HL-60/S4 treated with phorbol 12-myristate 13-acetate at 8.2 ng/mL for 4 days and 3 days (cell line): ENCODE results near the gene LANCL1.
"Not testable (repeated sequence)": the region's sequence is repeated elsewhere in the genome, so short reads cannot be mapped to it uniquely, and the experiment has no call there.

Experiments used
- in situ Hi-C: fragments of 300-500 bp; cut with MboI; formaldehyde crosslinking; loops from 2 replicates; pipeline ENCODE4 v1.15.0; 2022; ENCODE audit warnings: low sequenced_read_pairs

LANCL1 gene

DNA sequence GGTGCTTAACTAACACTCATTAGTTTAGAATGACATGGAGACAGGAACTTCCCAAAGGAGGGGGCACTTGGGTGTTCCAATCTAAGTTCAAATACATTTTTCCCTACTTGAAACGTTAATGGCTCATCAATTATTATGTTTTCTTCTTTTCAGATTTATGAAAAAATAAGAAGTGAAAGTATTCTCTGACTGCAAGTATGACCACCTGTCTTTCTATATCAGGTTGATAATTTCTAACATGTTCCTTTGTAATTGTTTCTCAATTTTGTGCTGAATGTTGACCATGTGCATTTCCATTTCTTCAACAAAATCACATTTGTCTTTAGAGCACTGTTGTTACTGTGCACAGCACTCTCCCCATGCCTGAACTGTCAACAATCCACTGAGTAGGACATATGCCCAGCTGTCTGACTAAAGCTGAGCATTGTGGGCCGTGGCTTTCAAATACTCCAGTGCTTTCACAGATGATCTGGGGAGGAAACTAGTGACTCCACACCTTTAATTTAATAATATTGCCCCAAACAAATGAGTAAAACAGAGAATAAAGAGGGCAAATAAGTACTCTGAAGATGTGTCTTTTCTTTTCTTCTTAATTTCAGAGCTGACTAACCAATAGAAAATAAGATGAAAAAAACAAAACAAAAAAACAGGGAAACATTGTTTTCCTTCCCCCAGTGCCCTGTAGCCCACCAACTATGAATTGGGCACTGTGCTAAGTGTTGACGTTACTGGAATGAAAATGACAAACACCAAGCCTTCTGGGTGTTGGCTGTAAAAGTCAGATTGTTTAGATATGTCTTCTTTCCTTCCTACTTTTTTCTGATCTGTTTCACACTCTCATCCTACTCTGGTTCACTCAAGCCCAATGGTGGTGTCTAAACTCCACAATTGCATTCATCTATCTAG, 16.0 kb downstream of the LANCL1 start:
- in situ Hi-C loops: no loop called here

GRCh38 chr2:210459880-210460279, 16.7 kb downstream of the LANCL1 start:
- in situ Hi-C loops: no loop called here

DNA sequence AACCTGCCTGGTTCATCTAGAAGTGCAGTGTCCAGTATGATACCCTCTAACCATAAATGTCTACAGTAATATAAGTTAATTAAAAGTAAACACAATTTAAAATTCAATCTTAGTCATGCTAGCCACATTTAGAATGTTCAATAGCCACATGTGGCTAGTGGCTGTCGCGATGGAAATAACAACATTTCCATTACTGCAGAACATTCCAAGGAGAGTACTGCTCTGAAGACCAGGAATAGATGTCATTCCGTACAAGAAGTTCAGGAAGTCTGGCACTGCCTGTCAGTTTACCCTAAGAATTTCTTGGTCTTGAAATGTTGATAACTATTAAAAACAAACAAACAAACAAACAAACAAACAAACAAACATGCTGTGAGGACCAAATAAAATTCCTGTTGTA, 17.2 kb downstream of the LANCL1 start:
- in situ Hi-C loops: no loop called here

DNA sequence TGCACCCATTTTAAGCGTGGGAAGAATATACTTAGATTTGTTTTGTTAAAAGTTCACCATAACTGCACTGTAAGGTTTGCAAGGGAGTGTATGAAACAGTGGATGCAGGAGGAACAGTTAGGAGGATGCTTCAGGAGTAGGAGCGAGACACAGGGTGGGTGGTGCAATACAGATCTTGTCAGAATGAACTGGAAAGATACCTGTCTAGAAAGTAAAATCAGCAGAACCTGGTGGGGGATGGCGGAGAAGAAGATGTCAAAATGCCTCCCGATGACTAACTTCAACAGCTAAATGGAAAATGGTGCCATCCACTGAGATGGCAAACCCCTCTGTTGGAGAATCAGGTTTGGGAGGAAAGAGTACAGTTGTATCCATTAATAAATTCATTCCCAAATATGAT, 18.2 kb downstream of the LANCL1 start:
- in situ Hi-C loops: no loop called here

- in situ Hi-C loops: no loop called here
Observed at GRCh38 chr2:210456571-210456970, 20.0 kb downstream of the LANCL1 start.

- in situ Hi-C loops: no loop called here
Observed at GRCh38 chr2:210454336-210454735, 22.2 kb downstream of the LANCL1 start.

DNA sequence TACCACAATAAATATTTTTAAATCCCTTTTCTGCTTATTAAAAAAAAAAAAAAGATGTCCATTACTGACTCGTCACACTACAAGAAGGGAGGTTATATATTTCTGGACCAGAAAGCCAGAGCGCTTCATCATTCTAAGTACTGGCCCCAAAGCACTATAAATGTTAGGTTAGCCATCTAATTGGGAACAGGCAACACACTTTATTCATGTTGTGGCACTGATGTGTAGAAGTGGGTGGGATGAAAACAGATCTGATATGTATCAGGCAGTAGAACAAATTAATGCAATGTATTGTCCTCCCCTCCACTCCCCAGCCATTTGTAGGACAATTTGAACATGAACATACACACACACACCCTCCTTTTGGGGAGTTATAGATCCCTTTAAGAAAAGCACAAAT, 24.4 kb downstream of the LANCL1 start:
- in situ Hi-C loops: no loop called here

DNA sequence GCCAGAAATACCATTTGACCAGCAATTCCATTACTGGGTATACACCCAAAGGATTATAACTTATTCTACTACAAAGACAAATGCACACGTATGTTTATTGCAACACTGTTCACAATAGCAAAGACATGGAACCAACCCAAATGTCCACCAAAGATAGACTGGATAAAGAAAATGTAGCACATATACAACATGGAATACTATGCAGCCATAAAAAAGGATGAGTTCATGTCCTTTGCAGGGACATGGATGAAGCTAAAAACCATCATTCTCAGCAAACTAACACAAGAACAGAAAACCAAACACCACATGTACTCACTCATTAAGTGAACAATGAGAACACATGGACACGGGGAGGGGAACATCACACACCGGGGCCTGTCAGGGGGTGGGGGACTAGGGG, 25.6 kb downstream of the LANCL1 start:
- in situ Hi-C loops: not testable (repeated sequence)

GRCh38 chr2:210445732-210446131, 30.8 kb downstream of the LANCL1 start:
- in situ Hi-C loops: no loop called here

GRCh38 chr2:210445116-210445707, 31.3 kb downstream of the LANCL1 start:
- in situ Hi-C loops: no loop called here

DNA sequence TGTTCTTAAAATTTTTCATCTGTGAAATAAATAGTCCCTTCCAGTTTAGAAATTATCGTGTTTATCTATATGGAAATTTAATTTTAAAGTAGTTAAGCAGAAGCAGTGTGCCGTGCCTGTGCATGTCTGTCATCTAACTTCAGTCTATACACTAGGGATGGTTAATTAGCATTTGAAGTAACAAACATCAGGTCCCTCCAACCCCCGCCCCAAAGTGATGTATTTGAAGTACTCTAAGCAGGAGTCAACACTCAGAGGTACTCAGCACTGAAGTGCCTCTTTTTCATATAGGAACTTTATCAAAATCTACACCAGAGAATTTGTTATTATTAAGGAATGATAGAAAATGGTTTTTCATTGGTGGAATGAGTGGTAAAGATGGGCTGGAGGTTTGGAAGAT, 33.0 kb downstream of the LANCL1 start:
- in situ Hi-C loops: no loop called here

DNA sequence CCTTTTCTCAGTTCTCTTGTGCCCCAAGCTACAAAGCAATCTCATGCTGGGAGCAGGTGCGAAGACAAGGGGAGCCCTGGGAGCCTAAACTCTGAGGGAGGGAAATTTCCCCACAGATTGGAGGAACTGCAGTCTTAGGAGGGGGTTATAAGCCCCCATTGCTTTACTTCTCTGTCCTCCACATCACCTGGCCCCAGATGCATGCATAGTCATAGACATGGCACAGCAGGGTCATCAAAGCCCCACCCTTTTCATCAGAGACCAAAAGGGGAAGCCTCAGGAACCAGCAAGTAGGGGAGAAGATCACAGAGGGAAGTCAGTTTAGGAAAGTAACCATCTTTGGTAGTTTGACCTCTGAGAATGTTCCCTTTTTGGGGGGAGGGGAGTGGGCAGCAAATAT, 33.7 kb downstream of the LANCL1 start:
- in situ Hi-C loops: no loop called here

- in situ Hi-C loops: no loop called here
Observed at GRCh38 chr2:210442457-210442856, 34.1 kb downstream of the LANCL1 start.

GRCh38 chr2:210440206-210440605, 36.4 kb downstream of the LANCL1 start:
- in situ Hi-C loops: no loop called here

GRCh38 chr2:210435439-210435838, 41.1 kb downstream of the LANCL1 start:
- in situ Hi-C loops: no loop called here

- in situ Hi-C loops: no loop called here
Observed at GRCh38 chr2:210432633-210433032, 43.9 kb downstream of the LANCL1 start.

GRCh38 chr2:210429403-210430137, 47.0 kb downstream of the LANCL1 start:
- in situ Hi-C loops: no loop called here

DNA sequence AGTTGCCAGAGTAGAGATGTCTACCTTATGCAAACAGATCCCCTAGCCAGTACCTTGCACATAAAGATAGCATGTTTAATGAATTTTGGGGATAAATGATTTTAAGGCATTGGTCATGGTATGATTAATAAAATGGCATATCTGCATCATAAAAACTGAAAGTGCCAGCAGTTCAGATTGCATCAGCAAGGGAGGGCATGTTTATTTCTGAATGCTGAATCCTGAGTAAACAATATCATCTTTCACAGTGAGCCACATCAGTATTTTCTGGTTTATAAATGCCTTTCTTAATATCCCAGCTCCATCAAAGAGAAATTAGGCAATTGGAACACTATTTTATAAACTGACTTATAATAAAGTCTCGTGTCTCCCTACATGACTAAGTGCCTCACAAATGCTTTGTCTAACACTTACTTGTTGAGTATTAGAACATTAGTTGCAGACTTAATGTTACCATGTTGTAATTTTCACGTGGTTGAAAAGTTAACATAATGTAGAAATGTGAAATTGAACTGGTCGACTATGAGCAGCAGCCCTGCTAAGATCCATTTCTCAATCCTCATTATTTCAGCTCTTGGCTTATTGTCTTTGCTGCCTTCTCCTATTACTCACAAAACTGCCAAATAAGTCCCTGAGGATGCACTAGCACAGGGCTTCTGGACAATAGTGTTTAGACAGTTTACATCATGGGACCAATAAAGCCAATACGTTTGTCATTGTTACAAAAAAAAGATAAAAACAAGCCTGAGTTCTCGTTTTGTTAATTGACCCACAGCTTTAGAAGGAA, 48.0 kb downstream of the LANCL1 start:
- in situ Hi-C loops: no loop called here

- in situ Hi-C loops: not testable (repeated sequence)
Observed at GRCh38 chr2:210427309-210427708, 49.2 kb downstream of the LANCL1 start.

GRCh38 chr2:210422366-210422765, 54.2 kb downstream of the LANCL1 start:
- in situ Hi-C loops: no loop called here

GRCh38 chr2:210421916-210422315, 54.6 kb downstream of the LANCL1 start:
- in situ Hi-C loops: no loop called here
